GM18499 (cell line): ENCODE results near the gene NREP.
A peak's percentile ranks its signal among the peaks of the same experiment; 100 is the strongest.
"Not testable (repeated sequence)": the region's sequence is repeated elsewhere in the genome, so short reads cannot be mapped to it uniquely, and the experiment has no call there.

Experiments
- ATAC-seq: cut with Tn5 transposase; IDR thresholded peaks from one replicate; pipeline ENCODE4 v1.9.1; 2021; ENCODE audit warnings: moderate number of reproducible peaks; ENCODE audit not compliant: insufficient read depth, unreplicated experiment

The NREP gene

GRCh38 chr5:111742177-111742994 lies 14.6 kb downstream of the NREP start:
- no peak for ATAC-seq

- ATAC-seq, result no peak
These were observed 15.7 kb downstream of the NREP start for GRCh38 chr5:111741278-111741677.

- no peak for ATAC-seq
These were observed 17.6 kb downstream of the NREP start for GRCh38 chr5:111739416-111739815.

GRCh38 chr5:111738118-111738517 lies 18.9 kb downstream of the NREP start:
- ATAC-seq, result no peak

GRCh38 chr5:111737716-111738115 lies 19.3 kb downstream of the NREP start:
- ATAC-seq, result no peak

- ATAC-seq, result no peak
These were observed 21.3 kb downstream of the NREP start for GRCh38 chr5:111735583-111736270.

- ATAC-seq, result no peak
These were observed 22.4 kb downstream of the NREP start for GRCh38 chr5:111734597-111734996.

GRCh38 chr5:111734013-111734412 lies 23.0 kb downstream of the NREP start:
- ATAC-seq, result no peak

- no peak for ATAC-seq
These were observed 23.4 kb downstream of the NREP start for GRCh38 chr5:111733571-111733970.

- ATAC-seq, result no peak
These were observed 25.4 kb downstream of the NREP start for GRCh38 chr5:111731638-111732037.

GRCh38 chr5:111730659-111731382 lies 26.2 kb downstream of the NREP start:
- ATAC-seq, result no peak

- no peak for ATAC-seq
These were observed 28.1 kb downstream of the NREP start for GRCh38 chr5:111728941-111729340.

GRCh38 chr5:111726986-111727385 lies 30.0 kb downstream of the NREP start:
- no peak for ATAC-seq

GRCh38 chr5:111722140-111722539 lies 34.9 kb downstream of the NREP start:
- no peak for ATAC-seq

- no peak for ATAC-seq
These were observed 36.6 kb downstream of the NREP start for GRCh38 chr5:111720333-111720890.

GRCh38 chr5:111719773-111720172 lies 37.2 kb downstream of the NREP start:
- no peak for ATAC-seq

GRCh38 chr5:111716789-111717188 lies 40.2 kb downstream of the NREP start:
- ATAC-seq, result not testable (repeated sequence)

- ATAC-seq, result no peak
These were observed 49.3 kb downstream of the NREP start for GRCh38 chr5:111707630-111708164.

GRCh38 chr5:111706345-111706744 lies 50.6 kb downstream of the NREP start:
- ATAC-seq, result no peak

- peak; percentile 45 for ATAC-seq
These were observed 52.4 kb downstream of the NREP start for GRCh38 chr5:111704452-111705085.
